NCI-H2081 treated with DMSO at 0.1 percent for 48 hours (cell line): ENCODE data around the gene GAK.
"Not testable (repeated sequence)": the region's sequence is repeated elsewhere in the genome, so short reads cannot be mapped to it uniquely, and the experiment has no call there.

Experiments
- DNase-seq: peaks from one replicate; lab custom pipeline; 2025; lab: John Stamatoyannopoulos, UW

The GAK gene

GRCh38 chr4:926538-926937 is 5.6 kb downstream of the GAK start:
- no peak for DNase-seq

- no peak for DNase-seq
These were observed 6.2 kb downstream of the GAK start for GRCh38 chr4:925771-926500.

- DNase-seq, result no peak
These were observed 6.9 kb downstream of the GAK start for GRCh38 chr4:925171-925570.

- no peak for DNase-seq
These were observed 7.7 kb downstream of the GAK start for GRCh38 chr4:924107-925096.

GRCh38 chr4:921830-922331 is 10.2 kb downstream of the GAK start:
- no peak for DNase-seq

GRCh38 chr4:919004-919680 is 13.0 kb downstream of the GAK start:
- DNase-seq, result not testable (repeated sequence)

- not testable (repeated sequence) for DNase-seq
These were observed 13.5 kb downstream of the GAK start for GRCh38 chr4:918591-918990.

- DNase-seq, result no peak
These were observed 14.1 kb downstream of the GAK start for GRCh38 chr4:917992-918391.

- no peak for DNase-seq
These were observed 14.7 kb downstream of the GAK start for GRCh38 chr4:917466-917865.

GRCh38 chr4:915595-915994 is 16.5 kb downstream of the GAK start:
- no peak for DNase-seq

GRCh38 chr4:915041-915474 is 17.1 kb downstream of the GAK start:
- DNase-seq, result no peak

GRCh38 chr4:914531-914930 is 17.6 kb downstream of the GAK start:
- no peak for DNase-seq

GRCh38 chr4:913280-913618 is 18.9 kb downstream of the GAK start:
- DNase-seq, result no peak

GRCh38 chr4:912548-913279 is 19.4 kb downstream of the GAK start:
- no peak for DNase-seq

GRCh38 chr4:911871-912490 is 20.1 kb downstream of the GAK start:
- DNase-seq, result no peak

- no peak for DNase-seq
These were observed 20.8 kb downstream of the GAK start for GRCh38 chr4:911221-911751.

GRCh38 chr4:910366-911091 is 21.6 kb downstream of the GAK start:
- no peak for DNase-seq

- DNase-seq, result no peak
These were observed 22.3 kb downstream of the GAK start for GRCh38 chr4:909821-910220.

GRCh38 chr4:909131-909571 is 23.0 kb downstream of the GAK start:
- no peak for DNase-seq
